ENCODE measurements around the gene GP9. TPM values are rescaled to one million over a fixed set of nuclear protein-coding genes. Genes with fewer than 3 reads are reported as not detected.
A peak's percentile ranks its signal among the peaks of the same experiment; 100 is the strongest.

Gene GP9
- polyA plus RNA-seq (2013), result 1.7 TPM

DNA sequence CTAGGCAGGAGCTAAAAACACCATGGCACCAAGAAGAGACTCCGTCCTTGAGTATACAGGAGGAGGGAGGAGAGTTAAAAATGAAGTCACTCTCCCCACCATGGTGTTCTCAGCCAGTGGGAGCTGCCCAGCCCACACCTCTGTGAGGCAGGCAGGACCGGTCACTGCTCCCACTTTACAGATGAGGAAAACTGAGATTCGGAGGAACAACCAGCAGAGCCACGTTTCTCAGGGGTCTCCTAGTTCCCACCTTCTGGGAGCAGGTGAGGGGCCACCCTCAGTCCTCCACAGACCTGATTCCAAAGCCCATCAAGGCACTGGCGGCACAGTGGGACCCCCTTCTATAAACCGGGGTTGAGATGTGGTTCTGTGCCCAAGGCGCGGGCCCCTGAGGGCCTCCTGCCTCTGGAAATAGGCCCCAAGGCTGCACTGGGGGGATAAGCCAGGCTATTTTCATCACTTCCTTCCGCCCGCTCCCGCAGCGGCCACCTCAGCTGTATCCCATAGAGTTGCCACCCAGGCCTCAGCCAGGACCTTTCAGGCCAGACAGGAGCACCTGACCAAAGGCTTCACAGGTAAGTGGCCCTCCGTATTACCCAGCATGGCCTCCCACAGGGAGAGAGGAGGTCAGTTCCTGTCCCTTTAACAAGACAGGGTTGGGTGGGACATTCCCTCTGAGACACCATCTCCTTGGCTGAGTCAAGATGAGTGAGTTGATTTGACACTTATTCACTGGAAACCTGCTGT, at the start of gene GP9:
TSS of gene GP9 (plus strand) at position 504 of the 747 bp plus-strand sequence. CDS start 961 bp downstream, outside the sequence.
- CTCF ChIA-PET, result interaction anchor here (0.7 to 4.2 kb wide), 10 partner anchors 8 to 103 kb away, joined by 3 to 19 read pairs (median 5); no protein-coding TSS in a partner anchor
- POLR2A ChIA-PET, result interaction anchor here (1.2 to 1.5 kb wide), 2 partner anchors 8 to 219 kb away, joined by 3 read pairs; no protein-coding TSS in a partner anchor

DNA sequence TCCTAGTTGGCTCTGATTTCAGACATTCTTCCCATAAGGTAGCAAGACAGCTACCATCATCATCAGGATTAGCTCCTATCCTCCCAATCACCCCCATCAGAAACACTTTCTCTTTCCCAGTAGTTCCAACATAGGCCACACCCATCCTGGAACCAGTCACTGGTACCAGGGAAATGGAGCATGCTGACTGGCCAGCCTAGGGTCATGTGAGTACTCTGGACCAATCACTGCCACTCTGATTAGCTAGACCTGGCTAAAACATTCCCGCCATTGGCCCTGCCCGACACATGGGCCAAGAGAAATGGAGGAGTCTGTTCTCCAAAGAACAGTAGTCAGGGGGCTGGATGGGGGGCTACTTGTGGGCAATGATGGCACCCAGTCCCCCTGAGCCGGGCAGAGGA, 47.1 kb upstream of the GP9 start:
- Histone ChIP-seq H3K27me3 (replicated peaks in 2 of 5; ENCODE audit: control insufficient read depth in 4 of 5, insufficient read depth in 5 of 5, low read length in 4 of 5) (no peaks in the 10 kb centered on the region), H3K27ac (ENCODE audit: insufficient read depth in 1 of 2, low read depth in 1 of 2, low read length in 2 of 2, poor library complexity in 1 of 2, severe bottlenecking in 2 of 2) (no peak overlapping the region), H3K36me3 (ENCODE audit: control insufficient read depth in 4 of 4, insufficient read depth in 4 of 4, low read length in 3 of 4) (peaks cover 0 to 18% (median 12%) of the 10 kb centered on the region in 4 experiments), H3K9me3 (ENCODE audit: control extremely low read depth in 1 of 5, control insufficient read depth in 4 of 5, insufficient read depth in 2 of 5, low read depth in 1 of 5, low read length in 4 of 5) (no peaks in the 10 kb centered on the region), H3K4me1 (ENCODE audit: control extremely low read depth in 1 of 4, control insufficient read depth in 4 of 4, insufficient read depth in 4 of 4, low read length in 3 of 4) (peaks cover 8 to 50% (median 48%) of the 10 kb centered on the region in 4 experiments), H3K4me3 (ENCODE audit: control insufficient read depth in 1 of 7, extremely low read depth in 1 of 7, insufficient read depth in 4 of 7, low read depth in 2 of 7, low read length in 6 of 7) (no peak overlapping the region)
- 100% methylated on average over 3 of the region's 3 CpGs for WGBS (ENCODE audit: insufficient coverage)
- no peak for DNase-seq
- CTCF ChIA-PET, result interaction anchor here (0.6 to 12.3 kb wide), 6 partner anchors 9 to 104 kb away, joined by 3 to 195 read pairs (median 8); partner anchors contain the start of genes CFAP92 and EFCC1
- POLR2A ChIA-PET, result no interaction called here

More for the DNA sequence above, at the start of gene GP9:
- Histone ChIP-seq H3K36me3 (ENCODE audit: control insufficient read depth in 4 of 4, insufficient read depth in 4 of 4, low read length in 3 of 4) (no peaks in the 10 kb centered on the region), H3K27me3 (replicated peaks in 2 of 5; ENCODE audit: control insufficient read depth in 4 of 5, insufficient read depth in 5 of 5, low read length in 4 of 5) (no peaks in the 10 kb centered on the region), H3K9me3 (ENCODE audit: control extremely low read depth in 1 of 5, control insufficient read depth in 4 of 5, insufficient read depth in 2 of 5, low read depth in 1 of 5, low read length in 4 of 5) (no peaks in the 10 kb centered on the region), H3K4me3 (ENCODE audit: control insufficient read depth in 1 of 7, extremely low read depth in 1 of 7, insufficient read depth in 4 of 7, low read depth in 2 of 7, low read length in 6 of 7) (peak within 1 kb of the TSS in 2 of 7 experiments; percentile 25 to 43), H3K27ac (ENCODE audit: insufficient read depth in 1 of 2, low read depth in 1 of 2, low read length in 2 of 2, poor library complexity in 1 of 2, severe bottlenecking in 2 of 2) (peak within 1 kb of the TSS in 1 of 2 experiments; percentile 58), H3K4me1 (ENCODE audit: control extremely low read depth in 1 of 4, control insufficient read depth in 4 of 4, insufficient read depth in 4 of 4, low read length in 3 of 4) (peaks cover 0 to 43% (median 34%) of the 10 kb centered on the region in 4 experiments)
- WGBS (ENCODE audit: insufficient coverage), result 32% methylated on average over 13 of the region's 13 CpGs
- peak; percentile 62 to 86 (median 81) for DNase-seq

DNA sequence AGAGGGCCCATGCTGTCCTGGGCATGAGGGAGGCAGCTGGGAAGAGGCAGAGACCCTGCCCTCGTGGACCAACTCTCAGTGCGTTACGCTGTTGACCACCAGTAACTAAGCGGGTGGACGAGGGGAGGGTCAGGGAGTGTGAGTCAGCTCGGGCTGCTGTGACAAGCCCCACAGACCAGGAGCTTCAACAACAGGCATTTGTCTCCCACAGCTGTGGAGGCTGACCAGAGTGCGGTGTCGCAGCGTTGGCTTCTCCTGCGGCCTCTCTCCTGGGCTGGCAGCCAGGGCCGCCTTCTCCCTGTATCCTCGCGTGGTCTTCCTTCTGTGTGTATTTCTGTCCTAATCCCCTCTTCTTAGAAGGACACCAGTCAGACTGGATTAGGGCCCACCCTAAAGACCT, 46.4 kb upstream of the GP9 start:
- POLR2A ChIA-PET, result interaction anchor here (0.8 kb wide), 1 partner anchor 12 kb away, joined by 3 read pairs; no protein-coding TSS in a partner anchor
- 100% methylated on average over 6 of the region's 13 CpGs for WGBS (ENCODE audit: insufficient coverage)

DNA sequence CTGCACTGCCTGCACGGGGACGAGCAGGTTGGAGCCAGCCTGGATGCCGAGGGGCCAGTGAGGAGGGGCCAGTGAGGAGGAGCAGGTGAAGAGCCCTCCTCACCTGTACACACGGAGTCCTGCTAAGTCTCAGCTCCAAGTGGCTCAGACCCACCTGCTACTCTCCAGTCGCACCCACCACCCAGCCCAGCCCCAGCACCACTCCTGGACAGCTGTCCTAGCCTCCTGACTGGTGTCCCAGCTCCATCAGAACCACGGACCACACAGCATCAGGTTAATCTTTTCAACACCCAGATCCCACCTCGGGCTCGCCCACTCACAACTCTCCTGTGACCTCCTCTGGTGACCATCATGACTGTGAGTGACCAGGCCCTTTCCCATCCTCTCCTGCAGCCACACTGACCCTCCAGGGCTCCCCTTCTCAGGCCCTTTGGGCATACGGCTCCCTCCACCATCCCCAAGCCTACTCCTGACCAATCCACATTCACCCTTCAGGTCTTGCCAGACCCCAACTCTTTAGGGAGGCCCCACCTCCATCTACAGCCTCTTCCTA, 45.7 kb upstream of the GP9 start:
- Histone ChIP-seq H3K4me1 (ENCODE audit: control extremely low read depth in 1 of 4, control insufficient read depth in 4 of 4, insufficient read depth in 4 of 4, low read length in 3 of 4) (peaks cover 8 to 52% (median 51%) of the 10 kb centered on the region in 4 experiments), H3K9me3 (ENCODE audit: control extremely low read depth in 1 of 5, control insufficient read depth in 4 of 5, insufficient read depth in 2 of 5, low read depth in 1 of 5, low read length in 4 of 5) (no peaks in the 10 kb centered on the region), H3K36me3 (ENCODE audit: control insufficient read depth in 4 of 4, insufficient read depth in 4 of 4, low read length in 3 of 4) (peaks cover 0 to 19% (median 5%) of the 10 kb centered on the region in 4 experiments), H3K4me3 (ENCODE audit: control insufficient read depth in 1 of 7, extremely low read depth in 1 of 7, insufficient read depth in 4 of 7, low read depth in 2 of 7, low read length in 6 of 7) (peak overlapping the region in 1 of 7 experiments; percentile 48), H3K27ac (ENCODE audit: insufficient read depth in 1 of 2, low read depth in 1 of 2, low read length in 2 of 2, poor library complexity in 1 of 2, severe bottlenecking in 2 of 2) (peak overlapping the region in 1 of 2 experiments; percentile 64), H3K27me3 (replicated peaks in 2 of 5; ENCODE audit: control insufficient read depth in 4 of 5, insufficient read depth in 5 of 5, low read length in 4 of 5) (no peaks in the 10 kb centered on the region)
- DNase-seq, result no peak
- WGBS (ENCODE audit: insufficient coverage), result 93% methylated on average over 9 of the region's 9 CpGs
- ChIA-PET POLR2A (interaction anchor here (0.8 kb wide), 2 partner anchors 13 to 16 kb away, joined by 3 to 4 read pairs; no protein-coding TSS in a partner anchor), CTCF (interaction anchor here (1.3 to 12.3 kb wide), 8 partner anchors 12 to 231 kb away, joined by 4 to 195 read pairs (median 11); partner anchors contain the start of genes CFAP92 and EFCC1)

More for the DNA sequence above, 46.4 kb upstream of the GP9 start:
- H3K4me1 ChIP-seq (ENCODE audit: control extremely low read depth in 1 of 4, control insufficient read depth in 4 of 4, insufficient read depth in 4 of 4, low read length in 3 of 4), result peaks cover 8 to 52% (median 51%) of the 10 kb centered on the region in 4 experiments
- no peaks in the 10 kb centered on the region for H3K9me3 ChIP-seq (ENCODE audit: control extremely low read depth in 1 of 5, control insufficient read depth in 4 of 5, insufficient read depth in 2 of 5, low read depth in 1 of 5, low read length in 4 of 5)
- H3K36me3 ChIP-seq (ENCODE audit: control insufficient read depth in 4 of 4, insufficient read depth in 4 of 4, low read length in 3 of 4), result peaks cover 0 to 24% (median 9%) of the 10 kb centered on the region in 4 experiments
- H3K27ac ChIP-seq (ENCODE audit: insufficient read depth in 1 of 2, low read depth in 1 of 2, low read length in 2 of 2, poor library complexity in 1 of 2, severe bottlenecking in 2 of 2), result no peak overlapping the region
- DNase-seq, result no peak
- H3K27me3 ChIP-seq (replicated peaks in 2 of 5; ENCODE audit: control insufficient read depth in 4 of 5, insufficient read depth in 5 of 5, low read length in 4 of 5), result no peaks in the 10 kb centered on the region
- CTCF ChIA-PET, result interaction anchor here (1.3 to 12.3 kb wide), 5 partner anchors 8 to 103 kb away, joined by 4 to 195 read pairs (median 10); partner anchors contain the start of genes CFAP92 and EFCC1
- H3K4me3 ChIP-seq (ENCODE audit: control insufficient read depth in 1 of 7, extremely low read depth in 1 of 7, insufficient read depth in 4 of 7, low read depth in 2 of 7, low read length in 6 of 7), result no peak overlapping the region

DNA sequence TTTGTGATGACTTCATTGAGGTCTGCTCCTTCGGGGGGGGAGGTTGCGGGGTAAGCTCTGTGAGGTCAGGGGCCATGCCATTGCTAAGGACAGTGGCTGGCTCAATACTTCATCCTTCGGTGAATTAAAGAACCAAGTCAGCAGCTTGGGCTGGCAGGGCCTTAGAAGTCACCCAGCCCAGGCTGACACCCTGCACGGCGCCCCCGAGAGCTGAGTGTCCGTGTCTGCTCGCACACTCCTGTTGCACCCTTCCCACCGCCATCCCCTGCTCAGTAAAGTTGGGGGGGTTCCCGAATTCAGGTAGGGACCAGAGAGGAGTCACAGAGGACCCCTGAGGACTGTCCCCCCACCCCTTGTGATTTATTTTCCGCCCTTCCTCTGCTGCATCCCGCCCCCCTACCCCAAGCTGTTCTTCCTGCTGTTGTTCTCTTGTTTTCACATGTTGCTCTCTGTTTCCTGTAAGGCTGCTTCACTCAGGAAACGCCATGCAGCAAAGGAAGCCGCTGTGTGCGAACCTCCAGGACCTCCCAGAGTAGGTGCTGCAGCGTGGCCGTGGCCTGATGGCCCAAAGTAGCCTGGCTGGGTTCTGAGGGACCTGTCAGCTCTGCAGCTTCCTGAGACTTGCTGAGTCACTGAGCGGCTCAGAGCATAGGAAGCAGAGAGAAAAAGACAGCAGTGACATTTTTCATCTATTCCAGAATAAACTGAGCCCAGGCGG, 45.0 kb upstream of the GP9 start:
- DNase-seq, result peak; percentile 64 to 92 (median 90)
- peak overlapping the region; percentile 27 to 75 for H3K27ac ChIP-seq (ENCODE audit: insufficient read depth in 1 of 2, low read depth in 1 of 2, low read length in 2 of 2, poor library complexity in 1 of 2, severe bottlenecking in 2 of 2)
- H3K36me3 ChIP-seq (ENCODE audit: control insufficient read depth in 4 of 4, insufficient read depth in 4 of 4, low read length in 3 of 4), result peaks cover 0 to 19% (median 4%) of the 10 kb centered on the region in 4 experiments
- ChIA-PET POLR2A (interaction anchor here (0.6 to 1.6 kb wide), 6 partner anchors 11 to 301 kb away, joined by 3 to 5 read pairs (median 4); a partner anchor contains a TSS), CTCF (interaction anchor here (1.1 to 12.3 kb wide), 19 partner anchors 11 to 230 kb away, joined by 3 to 195 read pairs (median 6); partner anchors contain the start of genes CFAP92 and EFCC1)
- 9% methylated on average over 11 of the region's 19 CpGs for WGBS (ENCODE audit: insufficient coverage)
- H3K9me3 ChIP-seq (ENCODE audit: control extremely low read depth in 1 of 5, control insufficient read depth in 4 of 5, insufficient read depth in 2 of 5, low read depth in 1 of 5, low read length in 4 of 5), result no peaks in the 10 kb centered on the region
- H3K4me1 ChIP-seq (ENCODE audit: control extremely low read depth in 1 of 4, control insufficient read depth in 4 of 4, insufficient read depth in 4 of 4, low read length in 3 of 4), result peaks cover 8 to 52% (median 51%) of the 10 kb centered on the region in 4 experiments
- H3K27me3 ChIP-seq (replicated peaks in 2 of 5; ENCODE audit: control insufficient read depth in 4 of 5, insufficient read depth in 5 of 5, low read length in 4 of 5), result no peaks in the 10 kb centered on the region
- peak overlapping the region in 6 of 7 experiments; percentile 4 to 59 (median 39) for H3K4me3 ChIP-seq (ENCODE audit: control insufficient read depth in 1 of 7, extremely low read depth in 1 of 7, insufficient read depth in 4 of 7, low read depth in 2 of 7, low read length in 6 of 7)

DNA sequence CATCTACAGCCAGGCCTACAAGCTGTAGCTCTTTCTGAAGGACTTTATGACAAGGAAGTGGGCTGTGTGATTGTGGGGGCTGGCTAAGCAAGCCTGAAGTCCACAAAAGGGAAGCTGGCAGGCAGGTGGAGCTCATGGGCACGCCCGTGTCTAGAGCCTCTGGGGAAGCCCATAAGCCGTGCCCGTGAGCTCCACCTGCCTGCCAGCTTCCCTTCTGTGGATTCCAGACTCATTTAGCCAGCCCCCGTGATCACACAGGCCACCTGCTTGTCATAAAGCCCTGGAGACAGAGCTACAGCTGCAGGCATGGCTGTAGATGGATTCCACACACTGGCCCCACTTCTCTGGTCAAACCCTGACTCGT, 44.2 kb upstream of the GP9 start:
- peak overlapping the region in 5 of 7 experiments; percentile 13 to 59 (median 48) for H3K4me3 ChIP-seq (ENCODE audit: control insufficient read depth in 1 of 7, extremely low read depth in 1 of 7, insufficient read depth in 4 of 7, low read depth in 2 of 7, low read length in 6 of 7)
- CTCF ChIA-PET, result interaction anchor here (1.1 to 12.3 kb wide), 19 partner anchors 10 to 229 kb away, joined by 3 to 195 read pairs (median 6); partner anchors contain the start of genes CFAP92 and EFCC1
- peak overlapping the region; percentile 27 to 75 for H3K27ac ChIP-seq (ENCODE audit: insufficient read depth in 1 of 2, low read depth in 1 of 2, low read length in 2 of 2, poor library complexity in 1 of 2, severe bottlenecking in 2 of 2)
- 0% methylated on average over 5 of the region's 6 CpGs for WGBS (ENCODE audit: insufficient coverage)
- peaks cover 0 to 19% (median 2%) of the 10 kb centered on the region in 4 experiments for H3K36me3 ChIP-seq (ENCODE audit: control insufficient read depth in 4 of 4, insufficient read depth in 4 of 4, low read length in 3 of 4)
- no peaks in the 10 kb centered on the region for H3K9me3 ChIP-seq (ENCODE audit: control extremely low read depth in 1 of 5, control insufficient read depth in 4 of 5, insufficient read depth in 2 of 5, low read depth in 1 of 5, low read length in 4 of 5)
- POLR2A ChIA-PET, result interaction anchor here (1.0 to 1.6 kb wide), 5 partner anchors 10 to 300 kb away, joined by 3 to 7 read pairs (median 5); partner anchors contain the start of gene RAB43
- peak; percentile 89 to 97 (median 95) for DNase-seq
- H3K4me1 ChIP-seq (ENCODE audit: control extremely low read depth in 1 of 4, control insufficient read depth in 4 of 4, insufficient read depth in 4 of 4, low read length in 3 of 4), result peaks cover 8 to 54% (median 52%) of the 10 kb centered on the region in 4 experiments
- H3K27me3 ChIP-seq (replicated peaks in 2 of 5; ENCODE audit: control insufficient read depth in 4 of 5, insufficient read depth in 5 of 5, low read length in 4 of 5), result no peaks in the 10 kb centered on the region
